ENCODE results near the gene KIF15. TPM values are rescaled to one million over a fixed set of nuclear protein-coding genes. Genes with fewer than 3 reads are reported as not detected.

The KIF15 gene
- total RNA-seq, 1 experiment from 2014 or later = 20.9 TPM

DNA sequence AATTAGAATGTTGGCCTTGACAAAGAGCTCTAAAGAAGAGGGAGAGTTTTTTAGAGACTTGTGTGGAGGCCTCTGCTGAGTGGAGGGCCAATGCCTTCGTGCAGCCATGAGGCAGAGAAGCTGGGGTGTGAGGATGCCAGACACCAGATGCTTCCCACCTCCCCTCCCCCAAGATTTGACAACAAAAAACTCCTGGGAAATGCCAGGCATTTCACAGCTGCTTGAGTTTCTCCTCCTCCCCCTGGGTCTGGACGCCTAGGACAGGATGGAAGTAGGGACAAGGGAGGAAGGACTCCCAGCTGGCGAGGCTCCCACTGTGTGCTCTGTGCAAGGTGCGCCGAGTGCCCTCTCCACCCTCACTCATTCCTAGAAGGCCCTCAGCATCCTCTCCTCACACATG lies 132.9 kb downstream of the KIF15 start:
- ChIA-PET RAD21 (ENCODE audit: low non-redundant PET in 1 of 2, low total read pairs in 2 of 2, uncharacterized antibody in 2 of 2, unreplicated experiment in 2 of 2) (no interaction called here), CTCF (no interaction called here), POLR2A (no interaction called here)
- H3K9me2 ChIP-seq (ENCODE audit: insufficient read depth) = no peaks in the 10 kb centered on the region
- peaks cover 0 to 8% of the 10 kb centered on the region in 2 experiments; a peak in 1 of 4 replicates for H3K4me1 ChIP-seq (ENCODE audit: control insufficient read depth in 1 of 2, insufficient read depth in 2 of 2, low read length in 2 of 2)
- no peak for ATAC-seq
- no peaks in the 10 kb centered on the region for H3K27me3 ChIP-seq (ENCODE audit: insufficient read depth, low read length)
- BruUV-seq (replicated peaks) = no TSS peak
- TF ChIP-seq, protein P1, sequence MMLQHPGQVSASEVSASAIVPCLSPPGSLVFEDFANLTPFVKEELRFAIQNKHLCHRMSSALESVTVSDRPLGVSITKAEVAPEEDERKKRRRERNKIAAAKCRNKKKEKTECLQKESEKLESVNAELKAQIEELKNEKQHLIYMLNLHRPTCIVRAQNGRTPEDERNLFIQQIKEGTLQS (IDR thresholded peaks at IDR 0.05) = no peak
- no peak for TF ChIP-seq CEBPB (IDR thresholded peaks at IDR 0.05; ENCODE audit: low read depth)
- TF ChIP-seq, protein P2, sequence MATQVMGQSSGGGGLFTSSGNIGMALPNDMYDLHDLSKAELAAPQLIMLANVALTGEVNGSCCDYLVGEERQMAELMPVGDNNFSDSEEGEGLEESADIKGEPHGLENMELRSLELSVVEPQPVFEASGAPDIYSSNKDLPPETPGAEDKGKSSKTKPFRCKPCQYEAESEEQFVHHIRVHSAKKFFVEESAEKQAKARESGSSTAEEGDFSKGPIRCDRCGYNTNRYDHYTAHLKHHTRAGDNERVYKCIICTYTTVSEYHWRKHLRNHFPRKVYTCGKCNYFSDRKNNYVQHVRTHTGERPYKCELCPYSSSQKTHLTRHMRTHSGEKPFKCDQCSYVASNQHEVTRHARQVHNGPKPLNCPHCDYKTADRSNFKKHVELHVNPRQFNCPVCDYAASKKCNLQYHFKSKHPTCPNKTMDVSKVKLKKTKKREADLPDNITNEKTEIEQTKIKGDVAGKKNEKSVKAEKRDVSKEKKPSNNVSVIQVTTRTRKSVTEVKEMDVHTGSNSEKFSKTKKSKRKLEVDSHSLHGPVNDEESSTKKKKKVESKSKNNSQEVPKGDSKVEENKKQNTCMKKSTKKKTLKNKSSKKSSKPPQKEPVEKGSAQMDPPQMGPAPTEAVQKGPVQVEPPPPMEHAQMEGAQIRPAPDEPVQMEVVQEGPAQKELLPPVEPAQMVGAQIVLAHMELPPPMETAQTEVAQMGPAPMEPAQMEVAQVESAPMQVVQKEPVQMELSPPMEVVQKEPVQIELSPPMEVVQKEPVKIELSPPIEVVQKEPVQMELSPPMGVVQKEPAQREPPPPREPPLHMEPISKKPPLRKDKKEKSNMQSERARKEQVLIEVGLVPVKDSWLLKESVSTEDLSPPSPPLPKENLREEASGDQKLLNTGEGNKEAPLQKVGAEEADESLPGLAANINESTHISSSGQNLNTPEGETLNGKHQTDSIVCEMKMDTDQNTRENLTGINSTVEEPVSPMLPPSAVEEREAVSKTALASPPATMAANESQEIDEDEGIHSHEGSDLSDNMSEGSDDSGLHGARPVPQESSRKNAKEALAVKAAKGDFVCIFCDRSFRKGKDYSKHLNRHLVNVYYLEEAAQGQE (IDR thresholded peaks at IDR 0.05; ENCODE audit: low read depth) = no peak
- TF ChIP-seq YY1 (IDR thresholded peaks at IDR 0.05; ENCODE audit: extremely low read depth, insufficient replicate concordance, low read depth, low read length) = no peak
- TF ChIP-seq POLR2A (IDR thresholded peaks at IDR 0.05; ENCODE audit: borderline replicate concordance, extremely low read depth, insufficient read depth, insufficient read length) = no peak
- TF ChIP-seq POLR2AphosphoS5 (IDR thresholded peaks at IDR 0.05; ENCODE audit: low read depth, low read length) = no peak
- TF ChIP-seq CBX3 (IDR thresholded peaks at IDR 0.05; ENCODE audit: low read depth) = no peak
- no peak for TF ChIP-seq SP1 (IDR thresholded peaks at IDR 0.05; ENCODE audit: low read depth)
- TF ChIP-seq EZH2phosphoT487 (IDR thresholded peaks at IDR 0.05; ENCODE audit: borderline replicate concordance) = no peak
- no peak for TF ChIP-seq JUND (IDR thresholded peaks at IDR 0.05)
- TF ChIP-seq, protein P3, sequence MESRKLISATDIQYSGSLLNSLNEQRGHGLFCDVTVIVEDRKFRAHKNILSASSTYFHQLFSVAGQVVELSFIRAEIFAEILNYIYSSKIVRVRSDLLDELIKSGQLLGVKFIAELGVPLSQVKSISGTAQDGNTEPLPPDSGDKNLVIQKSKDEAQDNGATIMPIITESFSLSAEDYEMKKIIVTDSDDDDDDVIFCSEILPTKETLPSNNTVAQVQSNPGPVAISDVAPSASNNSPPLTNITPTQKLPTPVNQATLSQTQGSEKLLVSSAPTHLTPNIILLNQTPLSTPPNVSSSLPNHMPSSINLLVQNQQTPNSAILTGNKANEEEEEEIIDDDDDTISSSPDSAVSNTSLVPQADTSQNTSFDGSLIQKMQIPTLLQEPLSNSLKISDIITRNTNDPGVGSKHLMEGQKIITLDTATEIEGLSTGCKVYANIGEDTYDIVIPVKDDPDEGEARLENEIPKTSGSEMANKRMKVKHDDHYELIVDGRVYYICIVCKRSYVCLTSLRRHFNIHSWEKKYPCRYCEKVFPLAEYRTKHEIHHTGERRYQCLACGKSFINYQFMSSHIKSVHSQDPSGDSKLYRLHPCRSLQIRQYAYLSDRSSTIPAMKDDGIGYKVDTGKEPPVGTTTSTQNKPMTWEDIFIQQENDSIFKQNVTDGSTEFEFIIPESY (IDR thresholded peaks at IDR 0.05; ENCODE audit: extremely low read depth, insufficient replicate concordance, low read length) = no peak
- no peak for TF ChIP-seq SRF (IDR thresholded peaks at IDR 0.05; ENCODE audit: low read depth)
- TF ChIP-seq EGR1 (IDR thresholded peaks at IDR 0.05; ENCODE audit: low read depth) = no peak
- TF ChIP-seq EZH2 (IDR thresholded peaks at IDR 0.05) = no peak
- no peak for TF ChIP-seq ELF1 (IDR thresholded peaks at IDR 0.05; ENCODE audit: borderline replicate concordance, low read depth)
- no peak for TF ChIP-seq ZNF274 (IDR thresholded peaks at IDR 0.05; ENCODE audit: low read depth, low read length)
- TF ChIP-seq SIN3A (IDR thresholded peaks at IDR 0.05; ENCODE audit: low read depth) = no peak
- TF ChIP-seq, protein P4, sequence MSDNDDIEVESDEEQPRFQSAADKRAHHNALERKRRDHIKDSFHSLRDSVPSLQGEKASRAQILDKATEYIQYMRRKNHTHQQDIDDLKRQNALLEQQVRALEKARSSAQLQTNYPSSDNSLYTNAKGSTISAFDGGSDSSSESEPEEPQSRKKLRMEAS (IDR thresholded peaks at IDR 0.05) = no peak
- no peak overlapping the region for H3K4me2 ChIP-seq (ENCODE audit: low read length)
- H2AFZ ChIP-seq (ENCODE audit: low read depth, low read length, poor library complexity, severe bottlenecking) = no peak overlapping the region
- H3K27ac ChIP-seq (ENCODE audit: low read depth, low read length) = no peak overlapping the region
- no peak overlapping the region for H3K4me3 ChIP-seq (replicated peaks in 1 of 2; ENCODE audit: low read depth in 1 of 2, low read length in 2 of 2)
- H3K79me2 ChIP-seq (ENCODE audit: insufficient read depth, low read length) = no peaks in the 10 kb centered on the region
- no peak overlapping the region for H3K9ac ChIP-seq (ENCODE audit: low read length)
- no peaks in the 10 kb centered on the region for H4K20me1 ChIP-seq (ENCODE audit: insufficient read depth)
- no peak for DNase-seq (ENCODE audit: low read depth, low spot score)
- no peaks in the 10 kb centered on the region for H3K36me3 ChIP-seq (ENCODE audit: control insufficient read depth in 1 of 2, insufficient read depth in 2 of 2, low read length in 2 of 2)
- H3K9me3 ChIP-seq (ENCODE audit: control insufficient read depth in 1 of 2, insufficient read depth in 1 of 2, low read depth in 1 of 2, low read length in 2 of 2) = no peaks in the 10 kb centered on the region
- intact Hi-C loops (cut with micrococcal nuclease) = no loop called here
